ENCODE results near the gene TANGO2. TPM values are rescaled to one million over a fixed set of nuclear protein-coding genes. Genes with fewer than 3 reads are reported as not detected.
"Not testable (repeated sequence)": the region's sequence is repeated elsewhere in the genome, so short reads cannot be mapped to it uniquely, and the experiment has no call there.

TANGO2 gene
- total RNA-seq, 1 donor from 2014 or later: 24.9 TPM

GRCh38 chr22:20064545-20065262 is 43.8 kb downstream of the TANGO2 start:
- Mint-ChIP-seq H3K27ac (ENCODE audit: unreplicated experiment) (no peak overlapping the region), H3K27me3 (ENCODE audit: unreplicated experiment) (no peaks in the 10 kb centered on the region), H3K4me1 (ENCODE audit: unreplicated experiment) (no peaks in the 10 kb centered on the region), H3K4me3 (ENCODE audit: unreplicated experiment) (no peak overlapping the region), H3K36me3 (ENCODE audit: unreplicated experiment) (peaks cover 11% of the 10 kb centered on the region), H3K9me3 (ENCODE audit: unreplicated experiment) (no peaks in the 10 kb centered on the region)
- DNase-seq (ENCODE audit: extremely low spot score, unreplicated experiment): no peak
- TF ChIP-seq CTCF (IDR thresholded peaks at IDR 0.05): no peak

- DNase-seq (ENCODE audit: extremely low spot score, unreplicated experiment): no peak
- no peaks in the 10 kb centered on the region for H3K27me3 Mint-ChIP-seq (ENCODE audit: unreplicated experiment)
- no peaks in the 10 kb centered on the region for H3K9me3 Mint-ChIP-seq (ENCODE audit: unreplicated experiment)
- no peaks in the 10 kb centered on the region for H3K4me1 Mint-ChIP-seq (ENCODE audit: unreplicated experiment)
- no peak overlapping the region for H3K27ac Mint-ChIP-seq (ENCODE audit: unreplicated experiment)
- peaks cover 11% of the 10 kb centered on the region for H3K36me3 Mint-ChIP-seq (ENCODE audit: unreplicated experiment)
- no peak overlapping the region for H3K4me3 Mint-ChIP-seq (ENCODE audit: unreplicated experiment)
- TF ChIP-seq CTCF (IDR thresholded peaks at IDR 0.05): no peak
These were observed 45.1 kb downstream of the TANGO2 start for GRCh38 chr22:20065896-20066616.

GRCh38 chr22:20066617-20067383 is 45.9 kb downstream of the TANGO2 start:
- H3K9me3 Mint-ChIP-seq (ENCODE audit: unreplicated experiment): no peaks in the 10 kb centered on the region
- no peak overlapping the region for H3K4me3 Mint-ChIP-seq (ENCODE audit: unreplicated experiment)
- H3K36me3 Mint-ChIP-seq (ENCODE audit: unreplicated experiment): peaks cover 7% of the 10 kb centered on the region
- H3K27ac Mint-ChIP-seq (ENCODE audit: unreplicated experiment): no peak overlapping the region
- no peaks in the 10 kb centered on the region for H3K27me3 Mint-ChIP-seq (ENCODE audit: unreplicated experiment)
- no peak for DNase-seq (ENCODE audit: extremely low spot score, unreplicated experiment)
- TF ChIP-seq CTCF (IDR thresholded peaks at IDR 0.05): no peak
- no peaks in the 10 kb centered on the region for H3K4me1 Mint-ChIP-seq (ENCODE audit: unreplicated experiment)

GRCh38 chr22:20067384-20067682 is 46.4 kb downstream of the TANGO2 start:
- H3K27ac Mint-ChIP-seq (ENCODE audit: unreplicated experiment); H3K4me3 Mint-ChIP-seq (ENCODE audit: unreplicated experiment); H3K27me3 Mint-ChIP-seq (ENCODE audit: unreplicated experiment); DNase-seq (ENCODE audit: extremely low spot score, unreplicated experiment); H3K36me3 Mint-ChIP-seq (ENCODE audit: unreplicated experiment); H3K4me1 Mint-ChIP-seq (ENCODE audit: unreplicated experiment); H3K9me3 Mint-ChIP-seq (ENCODE audit: unreplicated experiment): not testable (repeated sequence)

DNA sequence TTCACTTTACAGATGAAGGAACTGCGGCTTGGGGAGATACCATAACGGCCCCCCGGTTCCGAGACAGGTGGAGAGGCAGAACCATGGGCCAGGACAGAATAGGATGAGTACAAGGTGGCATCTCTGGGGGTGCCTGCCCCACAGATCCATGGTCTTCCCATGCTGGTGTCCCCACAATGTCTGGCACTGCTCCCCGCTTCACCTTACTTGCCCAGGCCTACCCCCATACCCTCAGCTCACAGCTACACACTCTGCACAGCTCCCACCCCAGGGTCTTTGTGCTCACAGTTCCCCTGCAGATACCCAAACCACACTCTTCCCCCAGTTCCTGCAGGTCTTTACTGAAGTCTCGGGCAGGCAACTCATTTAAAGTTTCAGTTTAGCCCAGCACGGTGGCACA is 47.7 kb downstream of the TANGO2 start:
- DNase-seq (ENCODE audit: extremely low spot score, unreplicated experiment): no peak
- no peak for TF ChIP-seq CTCF (IDR thresholded peaks at IDR 0.05)
- Mint-ChIP-seq H3K9me3 (ENCODE audit: unreplicated experiment) (no peaks in the 10 kb centered on the region), H3K4me1 (ENCODE audit: unreplicated experiment) (no peaks in the 10 kb centered on the region), H3K36me3 (ENCODE audit: unreplicated experiment) (no peaks in the 10 kb centered on the region), H3K27ac (ENCODE audit: unreplicated experiment) (no peak overlapping the region), H3K4me3 (ENCODE audit: unreplicated experiment) (no peak overlapping the region), H3K27me3 (ENCODE audit: unreplicated experiment) (no peaks in the 10 kb centered on the region)
